ENCODE data around the gene PRUNE2.

- TF ChIP-seq CTCF (optimal IDR thresholded peaks at IDR 0.05 in 1 of 3, IDR thresholded peaks at IDR 0.05 in 1 of 3, conservative IDR thresholded peaks at IDR 0.05 in 1 of 3; ENCODE audit: extremely low read depth in 1 of 3, insufficient read depth in 2 of 3, low read length in 3 of 3) = no peak
- TF ChIP-seq EZH2 (IDR thresholded peaks at IDR 0.05; ENCODE audit: low read length) = no peak
These were observed 32.7 kb downstream of the PRUNE2 start for GRCh38 chr9:76873056-76873792.

Data from keratinocyte (primary cell).